Activated T-cell treated with anti-CD3 and anti-CD28 coated beads for 1 hour (primary cell): ENCODE measurements around the gene PRR32.
"Not testable (repeated sequence)": the region's sequence is repeated elsewhere in the genome, so short reads cannot be mapped to it uniquely, and the experiment has no call there.

Source experiments
- DNase-seq: peaks from one replicate; pipeline ENCODE4 v3.0.0-alpha.2; 2020; ENCODE audit warnings: low read depth

Gene PRR32

GRCh38 chrX:126819429-126819828 is at the start of gene PRR32:
PRR32 (plus strand) TSS chrX:126819729; CDS start chrX:126819844, 115 bp downstream.
- no peak for DNase-seq

- DNase-seq: no peak
These were observed 49.4 kb upstream of the PRR32 start for GRCh38 chrX:126770179-126770578.

GRCh38 chrX:126785539-126785938 is 34.0 kb upstream of the PRR32 start:
- DNase-seq: no peak

GRCh38 chrX:126799059-126799458 is 20.5 kb upstream of the PRR32 start:
- DNase-seq: no peak

- not testable (repeated sequence) for DNase-seq
These were observed 12.7 kb upstream of the PRR32 start for GRCh38 chrX:126806784-126807183.

GRCh38 chrX:126815806-126816205 is 3.7 kb upstream of the PRR32 start:
- DNase-seq: no peak

GRCh38 chrX:126820700-126821420 is 1.3 kb downstream of the PRR32 start:
- no peak for DNase-seq

- DNase-seq: no peak
These were observed 4.9 kb downstream of the PRR32 start for GRCh38 chrX:126824338-126825007.

GRCh38 chrX:126825566-126826193 is 6.2 kb downstream of the PRR32 start:
- no peak for DNase-seq

- no peak for DNase-seq
These were observed 16.7 kb downstream of the PRR32 start for GRCh38 chrX:126836186-126836585.

GRCh38 chrX:126847143-126847542 is 27.6 kb downstream of the PRR32 start:
- no peak for DNase-seq

- no peak for DNase-seq
These were observed 36.5 kb downstream of the PRR32 start for GRCh38 chrX:126855839-126856524.
